HepG2 (cell line): ENCODE measurements around the gene DOCK1. TPM values are rescaled to one million over a fixed set of nuclear protein-coding genes. Genes with fewer than 3 reads are reported as not detected.

Source experiments
- ATAC-seq: fragments of 200-7000 bp; cut with Tn5 transposase; 3 replicates; pipeline ENCODE4 v1.9.1; 2020; ENCODE audit warnings: mild to moderate bottlenecking, moderate library complexity
- BruUV-seq: library from RNA; stranded (reverse); fragments of 400-500 nt; replicated peaks from 2 replicates; lab custom pipeline; 2021; lab: Mats Ljungman, UMichigan
- CTCF ChIA-PET: fragments of 300-600 bp; formaldehyde crosslinking; extraction: SDS; loops from one replicate; lab custom pipeline; 2021; ENCODE audit warnings: low total read pairs, inconsistent platforms, low intra/inter-chr PET ratio; lab: Yijun Ruan, JAX
- POLR2A ChIA-PET: fragments of 350-600 bp; sonication (Branson Sonifier 250); formaldehyde crosslinking; loops from one replicate; lab custom pipeline; 2020; ENCODE audit warnings: antibody characterized with exemption, inconsistent platforms; lab: Yijun Ruan, JAX
- DNase-seq: peaks from one replicate; pipeline ENCODE4 v3.0.0-alpha.2; 2015; ENCODE audit warnings: low spot score
- FAIRE-seq: peaks from 3 replicates; lab custom pipeline; 2011; peaks lifted over from hg19 to GRCh38; lab: Jason Lieb, UNC
- H2AFZ ChIP-seq: one replicate; pipeline ENCODE4 v1.6.1; 2011; ENCODE audit warnings: low read length, inconsistent platforms
- H3K27ac ChIP-seq: fragments of 300-600 bp; 3 replicates; pipeline ENCODE4 v1.8.0; 2011; ENCODE audit warnings: mixed run types, mild to moderate bottlenecking, mixed read lengths, low read length, inconsistent platforms; ENCODE audit not compliant: insufficient read depth; ENCODE audit errors: extremely low read length
- H3K27me3 ChIP-seq, 2 experiments: fragments of 200-600 bp in 1 of 2; 2 replicates in 1 of 2; 3 replicates in 1 of 2; pipeline versions ENCODE4 v1.6.0 to v1.8.0; 2011; ENCODE audit warnings: low read length in 2 of 2, mild to moderate bottlenecking in 2 of 2, moderate library complexity in 2 of 2, inconsistent platforms in 1 of 2; ENCODE audit not compliant: insufficient read depth in 2 of 2, control insufficient read depth in 1 of 2
- H3K36me3 ChIP-seq, 2 experiments: fragments of 200-600 bp in 1 of 2; replicated peaks in 1 of 2; 2 replicates in 1 of 2; 3 replicates in 1 of 2; pipeline versions ENCODE4 v1.5.1 to v1.8.0; 2011; ENCODE audit warnings: low read length in 2 of 2, inconsistent platforms in 1 of 2; ENCODE audit not compliant: insufficient read depth in 2 of 2, control insufficient read depth in 1 of 2
- H3K4me1 ChIP-seq: 2 replicates; pipeline ENCODE4 v1.5.1; 2012; ENCODE audit warnings: low read length, inconsistent platforms; ENCODE audit not compliant: insufficient read depth
- H3K4me2 ChIP-seq: 2 replicates; pipeline ENCODE4 v1.6.0; 2011; ENCODE audit warnings: low read depth, low read length, inconsistent platforms
- H3K4me3 ChIP-seq, 3 experiments: fragments of 200-600 bp in 1 of 3; sonication (generic), shearing (Covaris generic) in 1 of 3; replicated peaks in 1 of 3; 2 replicates each; pipeline ENCODE4 v1.5.1; 2011 to 2016; ENCODE audit warnings: low read length in 3 of 3, inconsistent platforms in 2 of 3, low read depth in 2 of 3, mild to moderate bottlenecking in 2 of 3, control low read depth in 1 of 3, mixed read lengths in 1 of 3; ENCODE audit not compliant: insufficient read depth in 1 of 3
- H3K79me2 ChIP-seq: one replicate; pipeline ENCODE4 v1.6.1; 2011; ENCODE audit warnings: low read length, inconsistent platforms; ENCODE audit not compliant: insufficient read depth
- H3K9ac ChIP-seq: 2 replicates; pipeline ENCODE4 v1.6.0; 2011; ENCODE audit warnings: mild to moderate bottlenecking, low read depth, low read length, inconsistent platforms; ENCODE audit not compliant: insufficient read depth
- H3K9me3 ChIP-seq: 2 replicates; pipeline ENCODE4 v1.5.1; 2012; ENCODE audit warnings: mild to moderate bottlenecking, low read length
- H4K20me1 ChIP-seq: 2 replicates; pipeline ENCODE4 v1.6.0; 2011; ENCODE audit warnings: inconsistent platforms, mild to moderate bottlenecking, low read length, moderate library complexity; ENCODE audit not compliant: insufficient read depth
- AKNA ChIP-seq: sonication (generic); formaldehyde crosslinking; IDR thresholded peaks from 2 replicates; pipeline ENCODE4 v1.4.0; 2020; ENCODE audit warnings: missing genetic modification reagents, borderline replicate concordance
- NR3C1 ChIP-seq: sonication (generic); formaldehyde crosslinking; IDR thresholded peaks from 2 replicates; pipeline ENCODE4 v1.4.0; 2020; ENCODE audit warnings: missing genetic modification reagents
- WGBS: methylation state at CpG from one replicate; pipeline ENCODE4 v1.1.6; 2017; ENCODE audit warnings: low lambda C conversion rate; 5-methylcytosine and 5-hydroxymethylcytosine counted together
- in situ Hi-C: cut with HindIII; loops from 2 replicates; pipeline ENCODE4 v1.10.0; 2017; ENCODE audit warnings: low pct_unique_long_range_greater_than_20kb; ENCODE audit not compliant: extremely low pct_ligation_motif_present
- intact Hi-C: fragments of 100-400 bp; cut with micrococcal nuclease; formaldehyde crosslinking; loops from one replicate; pipeline ENCODE4 v1.10.0; 2022; ENCODE audit not compliant: unreplicated experiment
- polyA plus RNA-seq, 8 experiments: library from polyadenylated mRNA; depleted of rRNA in 3 of 8; stranded (reverse) in 7 of 8; unstranded in 1 of 8; fragments of >200 nt; fragmentation: Illumina TruSeq in 4 of 8; extraction: Trizol in 4 of 8; gene quantifications; 2 replicates each; pipeline versions ENCODE4 v1.2.1 to v1.2.3, GENCODE V29; 2011 to 2016; ENCODE audit warnings: low read depth in 4 of 8, missing spikeins in 1 of 8, mixed read lengths in 1 of 8; ENCODE audit not compliant: insufficient read depth in 1 of 8
- total RNA-seq, 5 experiments: library from RNA; depleted of rRNA; stranded (reverse); fragments of >200 nt; fragmentation: Illumina TruSeq; extraction: Trizol; gene quantifications; 2 replicates each; pipeline ENCODE4 v1.2.3, GENCODE V29; 2016; ENCODE audit warnings: low read depth in 1 of 5

The DOCK1 gene
- total and polyA plus RNA-seq, 2 of the 13 experiments (the other 11 are each of a cell fraction or from before 2014, with no cell fraction given), result 8.3 to 25.5 TPM

GRCh38 chr10:127417031-127417430 lies 511.8 kb downstream of the DOCK1 start:
- Histone ChIP-seq H3K36me3 (peaks cover 0 to 4% of the 10 kb centered on the region in 2 experiments; a peak in 2 of 5 replicates), H3K4me3 (no peak overlapping the region), H3K4me1 (no peaks in the 10 kb centered on the region), H3K27me3 (no peaks in the 10 kb centered on the region), H2AFZ (no peak overlapping the region), H3K79me2 (no peaks in the 10 kb centered on the region), H3K9me3 (no peaks in the 10 kb centered on the region), H3K9ac (no peak overlapping the region), H4K20me1 (no peaks in the 10 kb centered on the region), H3K4me2 (no peak overlapping the region), H3K27ac (no peak overlapping the region)
- BruUV-seq, result no TSS peak
- WGBS, result 91% methylated on average over 5 of the region's 10 CpGs
- intact Hi-C loops (no loop called here), in situ Hi-C loops (no loop called here)
- FAIRE-seq (no peak), ATAC-seq (no peak), DNase-seq (no peak)
- ChIA-PET POLR2A (no interaction called here), CTCF (no interaction called here)
- TF ChIP-seq NR3C1 (no peak), AKNA (CRISPR knock-in tag) (no peak)
